ENCODE data around the gene CLK1.

DNA sequence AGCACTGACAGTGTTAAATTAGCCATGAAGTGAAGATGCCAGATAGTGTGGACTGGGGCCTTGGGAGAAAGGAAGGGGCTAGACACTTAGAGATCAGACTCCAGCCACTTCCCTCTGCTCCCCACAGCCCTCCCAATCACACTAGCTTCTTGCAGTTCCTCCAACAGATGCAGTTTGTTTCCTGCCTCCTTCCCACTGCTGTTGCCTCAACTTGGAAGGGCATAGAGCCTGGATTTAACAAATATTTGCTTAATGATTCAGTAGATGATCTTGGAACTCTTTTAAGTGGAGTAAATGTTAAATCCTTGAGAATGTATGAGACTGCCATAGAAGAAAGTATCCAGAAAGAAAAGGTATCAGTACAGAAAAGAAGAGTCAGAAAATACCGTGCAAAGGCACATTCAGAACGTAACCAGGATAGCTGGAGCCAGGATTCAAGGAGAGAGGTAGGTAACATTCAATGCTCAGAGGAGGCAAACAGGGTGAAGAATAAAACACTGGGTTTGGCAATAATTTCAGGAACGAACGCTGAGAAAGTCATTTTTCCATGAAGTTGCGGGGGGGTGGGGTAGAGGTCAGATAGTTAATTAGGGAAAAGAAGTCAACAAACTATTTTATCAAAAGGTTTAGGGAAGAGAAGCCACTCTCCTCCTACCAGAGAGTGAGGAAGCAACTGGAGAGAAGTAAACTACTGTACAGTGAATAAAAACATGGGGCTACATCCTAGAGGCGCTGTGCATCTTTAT is 54.0 kb downstream of the CLK1 start:
- TF ChIP-seq CTCF (IDR thresholded peaks at IDR 0.05), result no peak
- peak; percentile 71 for TF ChIP-seq POLR2AphosphoS5 (IDR thresholded peaks at IDR 0.05)
- TF ChIP-seq POLR2A (IDR thresholded peaks at IDR 0.05), result no peak

All from prostate gland (tissue), 2 donors.